Endothelial cell of umbilical vein (primary cell): ENCODE measurements around the gene PIP5K1C. TPM values are rescaled to one million over a fixed set of nuclear protein-coding genes. Genes with fewer than 3 reads are reported as not detected.

Source experiments
- BruUV-seq: library from RNA; stranded (reverse); fragments of 400-500 nt; replicated peaks from 2 replicates; lab custom pipeline; 2021; lab: Mats Ljungman, UMichigan
- CTCF ChIA-PET: fragments of 300-600, 350-600 bp; sonication (Branson Sonifier 250); formaldehyde crosslinking; loops from one replicate; lab custom pipeline; 2021; ENCODE audit warnings: antibody characterized with exemption, inconsistent platforms; lab: Charles Lee
- POLR2A ChIA-PET: fragments of 300-600, 350-600 bp; sonication (Branson Sonifier 250); formaldehyde crosslinking; loops from one replicate; lab custom pipeline; 2021; ENCODE audit warnings: antibody characterized with exemption, inconsistent platforms; lab: Charles Lee
- DNase-seq: peaks from one replicate; pipeline ENCODE4 v3.0.0-alpha.2; 2011; ENCODE audit warnings: low read depth, low spot score
- FAIRE-seq: peaks from 2 replicates; lab custom pipeline; 2011; peaks lifted over from hg19 to GRCh38; lab: Jason Lieb, UNC
- H2AFZ ChIP-seq: 2 replicates; pipeline ENCODE4 v1.6.0; 2012; ENCODE audit warnings: low read depth, low read length, control low read depth, inconsistent platforms
- H3K27ac ChIP-seq: 2 replicates; pipeline ENCODE4 v1.5.1; 2011; ENCODE audit warnings: low read depth, mild to moderate bottlenecking, control low read depth, low read length, moderate library complexity; ENCODE audit not compliant: insufficient read depth
- H3K27me3 ChIP-seq, 2 experiments: 2 replicates each; pipeline versions ENCODE4 v1.6.0 to v1.6.1; 2011; ENCODE audit warnings: low read length in 2 of 2, mixed read lengths in 1 of 2; ENCODE audit not compliant: control insufficient read depth in 2 of 2, insufficient read depth in 2 of 2
- H3K36me3 ChIP-seq, 2 experiments: 2 replicates in 1 of 2; 3 replicates in 1 of 2; pipeline ENCODE4 v1.5.1; 2011; ENCODE audit warnings: low read length in 2 of 2, mild to moderate bottlenecking in 1 of 2, moderate library complexity in 1 of 2; ENCODE audit not compliant: control insufficient read depth in 2 of 2, insufficient read depth in 2 of 2; ENCODE audit errors: extremely low read depth in 1 of 2
- H3K4me1 ChIP-seq: 3 replicates; pipeline ENCODE4 v1.5.1; 2011; ENCODE audit warnings: mild to moderate bottlenecking, low read length; ENCODE audit not compliant: control insufficient read depth, insufficient read depth; ENCODE audit errors: extremely low read depth
- H3K4me2 ChIP-seq: 2 replicates; pipeline ENCODE4 v1.6.1; 2011; ENCODE audit warnings: low read length, control low read depth, mixed read lengths; ENCODE audit not compliant: insufficient read depth
- H3K4me3 ChIP-seq, 3 experiments: fragments of 200-600 bp in 1 of 3; sonication (generic), shearing (Covaris generic) in 1 of 3; replicated peaks in 1 of 3; 2 replicates each; pipeline ENCODE4 v1.5.1; 2011 to 2016; ENCODE audit warnings: control low read depth in 3 of 3, low read length in 3 of 3, mild to moderate bottlenecking in 2 of 3, inconsistent platforms in 1 of 3, low read depth in 1 of 3, moderate library complexity in 1 of 3; ENCODE audit not compliant: insufficient read depth in 1 of 3
- H3K79me2 ChIP-seq: 2 replicates; pipeline ENCODE4 v1.6.0; 2012; ENCODE audit warnings: low read length, inconsistent platforms; ENCODE audit not compliant: control insufficient read depth, insufficient read depth
- H3K9ac ChIP-seq: replicated peaks from 2 replicates; pipeline ENCODE3; 2011; ENCODE audit warnings: low read length, control low read depth; ENCODE audit not compliant: insufficient read depth; ENCODE audit errors: extremely low read depth
- H3K9me1 ChIP-seq: replicated peaks from 3 replicates; pipeline ENCODE4 v1.6.0; 2011; ENCODE audit warnings: mild to moderate bottlenecking, low read length; ENCODE audit not compliant: control insufficient read depth, insufficient read depth; ENCODE audit errors: extremely low read depth
- H3K9me3 ChIP-seq: replicated peaks from 2 replicates; pipeline ENCODE4 v1.5.1; 2012; ENCODE audit warnings: low read length, inconsistent platforms; ENCODE audit not compliant: control insufficient read depth, insufficient read depth
- H4K20me1 ChIP-seq: replicated peaks from 2 replicates; pipeline ENCODE3; 2011; ENCODE audit warnings: mild to moderate bottlenecking, low read length; ENCODE audit not compliant: control insufficient read depth, insufficient read depth; ENCODE audit errors: extremely low read depth
- EZH2 ChIP-seq: IDR thresholded peaks from 2 replicates; pipeline ENCODE4 v1.6.1; 2012; ENCODE audit warnings: borderline replicate concordance, low read depth, mild to moderate bottlenecking, moderate library complexity, low read length, inconsistent platforms; ENCODE audit not compliant: severe bottlenecking
- FOS ChIP-seq: IDR thresholded peaks from 2 replicates; pipeline ENCODE4 v1.6.1; 2011; ENCODE audit warnings: mild to moderate bottlenecking, low read length, moderate library complexity, borderline replicate concordance; ENCODE audit not compliant: insufficient read depth
- GATA2 ChIP-seq: IDR thresholded peaks from 2 replicates; pipeline ENCODE4 v1.7.0; 2011; ENCODE audit warnings: low read depth, mild to moderate bottlenecking, moderate library complexity, mixed read lengths, low read length; ENCODE audit not compliant: insufficient read length, insufficient read depth
- JUN ChIP-seq: IDR thresholded peaks from 2 replicates; pipeline ENCODE4 v1.6.1; 2011; ENCODE audit warnings: borderline replicate concordance, low read depth; ENCODE audit not compliant: insufficient read length, insufficient read depth
- MYC ChIP-seq: IDR thresholded peaks from one replicate; pipeline ENCODE4 v1.6.1; 2011; ENCODE audit warnings: mild to moderate bottlenecking, low read depth, low read length
- POLR2A ChIP-seq: IDR thresholded peaks from 2 replicates; pipeline ENCODE4 v1.6.1; 2012; ENCODE audit warnings: low read depth, mild to moderate bottlenecking, control low read depth, low read length
- POLR2AphosphoS5 ChIP-seq: IDR thresholded peaks from 2 replicates; pipeline ENCODE4 v1.6.1; 2012; ENCODE audit warnings: low read depth, mild to moderate bottlenecking, control low read depth, low read length, moderate library complexity; ENCODE audit not compliant: insufficient read depth
- dilution Hi-C: fragments of 300-500 bp; cut with MboI; formaldehyde crosslinking; loops from one replicate; pipeline ENCODE4 v1.15.0; 2019; ENCODE audit warnings: low sequenced_read_pairs; ENCODE audit not compliant: extremely low pct_ligation_motif_present
- intact Hi-C: fragments of 100-400 bp; cut with micrococcal nuclease; formaldehyde crosslinking; loops from one replicate; pipeline ENCODE4 v1.10.0; 2022
- polyA plus RNA-seq, 4 experiments: library from polyadenylated mRNA; depleted of rRNA in 3 of 4; stranded (reverse) in 3 of 4; unstranded in 1 of 4; fragments of >200 nt; gene quantifications; 2 replicates each; pipeline versions ENCODE4 v1.2.1 to v1.2.3, GENCODE V29; 2011 to 2012; ENCODE audit warnings: missing spikeins in 1 of 4
- total RNA-seq: library from RNA; stranded (reverse); gene quantifications from 2 replicates; pipeline ENCODE4 v1.2.3, GENCODE V29; 2021
- TF ChIP-seq, protein P1 (sequence below): IDR thresholded peaks from 2 replicates; pipeline ENCODE4 v1.6.1; 2011; ENCODE audit not compliant: insufficient read depth, insufficient read length
- TF ChIP-seq, protein P2 (sequence below), 2 donors: IDR thresholded peaks; 1 replicate in 1 of 2; 2 replicates in 1 of 2; pipeline ENCODE4 v1.5.1; 2011; ENCODE audit warnings: low read length in 2 of 2, mild to moderate bottlenecking in 2 of 2, moderate library complexity in 2 of 2, control low read depth in 1 of 2, inconsistent platforms in 1 of 2, low read depth in 1 of 2; ENCODE audit not compliant: insufficient read depth in 1 of 2; ENCODE audit errors: extremely low read depth in 1 of 2

Gene PIP5K1C
- total and polyA plus RNA-seq, 2 donors (not counting 3 experiments of a cell fraction or from before 2014, with no cell fraction given) = 31.6 to 79.5 TPM

DNA sequence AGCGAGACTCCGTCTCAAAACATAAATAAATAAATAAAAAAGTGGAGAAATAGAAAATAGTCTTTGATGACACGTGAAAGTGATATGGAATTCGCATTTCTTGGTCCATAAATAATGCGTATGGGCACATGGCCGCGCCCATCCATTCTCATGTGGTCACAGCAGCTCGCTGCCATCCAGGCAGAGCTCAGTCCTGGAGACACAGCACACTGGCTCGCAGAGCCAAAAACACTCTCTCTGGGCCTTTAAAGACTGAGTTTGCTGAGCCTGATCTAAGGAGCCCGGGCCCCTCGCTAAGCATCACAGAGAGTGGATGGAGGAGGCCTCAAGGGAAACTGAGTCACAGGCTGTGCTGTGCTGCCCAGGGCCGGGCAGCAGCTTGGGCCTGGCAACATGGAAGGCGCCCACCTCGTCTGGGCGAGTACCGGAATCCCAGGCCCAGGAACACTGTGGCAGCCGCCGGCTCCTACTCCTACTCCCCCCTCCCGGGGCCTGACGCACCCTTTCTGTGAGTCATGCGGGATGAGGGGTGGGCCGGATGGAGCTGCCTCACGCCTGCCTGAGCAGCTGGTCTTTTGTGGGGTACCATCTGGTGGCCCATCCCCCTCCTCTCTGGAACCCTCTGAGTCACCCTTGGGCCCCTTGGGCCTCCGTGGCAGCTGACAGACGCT lies 44.7 kb downstream of the PIP5K1C start:
- Histone ChIP-seq H4K20me1 (no peaks in the 10 kb centered on the region), H3K4me3 (no peak overlapping the region), H3K9me3 (no peaks in the 10 kb centered on the region), H2AFZ (no peak overlapping the region), H3K27ac (peak overlapping the region; percentile 66), H3K9ac (peak overlapping the region; percentile 43), H3K9me1 (no peaks in the 10 kb centered on the region), H3K36me3 (peaks cover 2 to 71% of the 10 kb centered on the region in 2 experiments), H3K27me3 (no peaks in the 10 kb centered on the region), H3K4me2 (no peak overlapping the region), H3K79me2 (no peaks in the 10 kb centered on the region), H3K4me1 (no peaks in the 10 kb centered on the region)
- TSS peak; percentile 56 for BruUV-seq
- TF ChIP-seq, protein P1, sequence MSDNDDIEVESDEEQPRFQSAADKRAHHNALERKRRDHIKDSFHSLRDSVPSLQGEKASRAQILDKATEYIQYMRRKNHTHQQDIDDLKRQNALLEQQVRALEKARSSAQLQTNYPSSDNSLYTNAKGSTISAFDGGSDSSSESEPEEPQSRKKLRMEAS = no peak
- TF ChIP-seq POLR2AphosphoS5 (peak; percentile 48), MYC (no peak), JUN (peak; percentile 33), GATA2 (no peak), FOS (peak; percentile 22), POLR2A (no peak), EZH2 (no peak)
- TF ChIP-seq, protein P2, sequence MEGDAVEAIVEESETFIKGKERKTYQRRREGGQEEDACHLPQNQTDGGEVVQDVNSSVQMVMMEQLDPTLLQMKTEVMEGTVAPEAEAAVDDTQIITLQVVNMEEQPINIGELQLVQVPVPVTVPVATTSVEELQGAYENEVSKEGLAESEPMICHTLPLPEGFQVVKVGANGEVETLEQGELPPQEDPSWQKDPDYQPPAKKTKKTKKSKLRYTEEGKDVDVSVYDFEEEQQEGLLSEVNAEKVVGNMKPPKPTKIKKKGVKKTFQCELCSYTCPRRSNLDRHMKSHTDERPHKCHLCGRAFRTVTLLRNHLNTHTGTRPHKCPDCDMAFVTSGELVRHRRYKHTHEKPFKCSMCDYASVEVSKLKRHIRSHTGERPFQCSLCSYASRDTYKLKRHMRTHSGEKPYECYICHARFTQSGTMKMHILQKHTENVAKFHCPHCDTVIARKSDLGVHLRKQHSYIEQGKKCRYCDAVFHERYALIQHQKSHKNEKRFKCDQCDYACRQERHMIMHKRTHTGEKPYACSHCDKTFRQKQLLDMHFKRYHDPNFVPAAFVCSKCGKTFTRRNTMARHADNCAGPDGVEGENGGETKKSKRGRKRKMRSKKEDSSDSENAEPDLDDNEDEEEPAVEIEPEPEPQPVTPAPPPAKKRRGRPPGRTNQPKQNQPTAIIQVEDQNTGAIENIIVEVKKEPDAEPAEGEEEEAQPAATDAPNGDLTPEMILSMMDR (IDR thresholded peaks at IDR 0.05; ENCODE audit: extremely low read depth in 1 of 2, insufficient read depth in 1 of 2, low read depth in 1 of 2, low read length in 2 of 2) = no peak
- DNase-seq (peak; percentile 41), FAIRE-seq (no peak)
- dilution Hi-C loops = no loop called here
- CTCF ChIA-PET = interaction anchor here (1.1 to 1.2 kb wide), 2 partner anchors 28 to 111 kb away, joined by 3 to 4 read pairs; no protein-coding TSS in a partner anchor
- POLR2A ChIA-PET = no interaction called here
- intact Hi-C loops = no loop called here
